ENCODE results near the gene BAIAP2. TPM values are rescaled to one million over a fixed set of nuclear protein-coding genes. Genes with fewer than 3 reads are reported as not detected.

BAIAP2 gene
- total and polyA plus RNA-seq, 12 donors: 9.5 to 25.8 (median 15.6) TPM

- 81 to 83% methylated on average over 38 to 39 of the region's 39 CpGs for WGBS, 2 donors
- DNase-seq (no peak), ATAC-seq (no peak)
- TF ChIP-seq, protein P1, sequence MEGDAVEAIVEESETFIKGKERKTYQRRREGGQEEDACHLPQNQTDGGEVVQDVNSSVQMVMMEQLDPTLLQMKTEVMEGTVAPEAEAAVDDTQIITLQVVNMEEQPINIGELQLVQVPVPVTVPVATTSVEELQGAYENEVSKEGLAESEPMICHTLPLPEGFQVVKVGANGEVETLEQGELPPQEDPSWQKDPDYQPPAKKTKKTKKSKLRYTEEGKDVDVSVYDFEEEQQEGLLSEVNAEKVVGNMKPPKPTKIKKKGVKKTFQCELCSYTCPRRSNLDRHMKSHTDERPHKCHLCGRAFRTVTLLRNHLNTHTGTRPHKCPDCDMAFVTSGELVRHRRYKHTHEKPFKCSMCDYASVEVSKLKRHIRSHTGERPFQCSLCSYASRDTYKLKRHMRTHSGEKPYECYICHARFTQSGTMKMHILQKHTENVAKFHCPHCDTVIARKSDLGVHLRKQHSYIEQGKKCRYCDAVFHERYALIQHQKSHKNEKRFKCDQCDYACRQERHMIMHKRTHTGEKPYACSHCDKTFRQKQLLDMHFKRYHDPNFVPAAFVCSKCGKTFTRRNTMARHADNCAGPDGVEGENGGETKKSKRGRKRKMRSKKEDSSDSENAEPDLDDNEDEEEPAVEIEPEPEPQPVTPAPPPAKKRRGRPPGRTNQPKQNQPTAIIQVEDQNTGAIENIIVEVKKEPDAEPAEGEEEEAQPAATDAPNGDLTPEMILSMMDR (IDR thresholded peaks at IDR 0.05): no peak
- H3K4me1 ChIP-seq: peaks cover 0 to 8% (median 3%) of the 10 kb centered on the region in 9 donors
- no peaks in the 10 kb centered on the region for H3K9me3 ChIP-seq
- H3K36me3 ChIP-seq: peaks cover 0 to 8% (median 0%) of the 10 kb centered on the region in 9 donors
- H3K27me3 ChIP-seq: no peaks in the 10 kb centered on the region
- no peak overlapping the region for H3K4me3 ChIP-seq
- H3K27ac ChIP-seq: no peak overlapping the region
- intact Hi-C loops (cut with DNase I): no loop called here
Measured at GRCh38 chr17:81071761-81072741, 37.1 kb downstream of the BAIAP2 start.

DNA sequence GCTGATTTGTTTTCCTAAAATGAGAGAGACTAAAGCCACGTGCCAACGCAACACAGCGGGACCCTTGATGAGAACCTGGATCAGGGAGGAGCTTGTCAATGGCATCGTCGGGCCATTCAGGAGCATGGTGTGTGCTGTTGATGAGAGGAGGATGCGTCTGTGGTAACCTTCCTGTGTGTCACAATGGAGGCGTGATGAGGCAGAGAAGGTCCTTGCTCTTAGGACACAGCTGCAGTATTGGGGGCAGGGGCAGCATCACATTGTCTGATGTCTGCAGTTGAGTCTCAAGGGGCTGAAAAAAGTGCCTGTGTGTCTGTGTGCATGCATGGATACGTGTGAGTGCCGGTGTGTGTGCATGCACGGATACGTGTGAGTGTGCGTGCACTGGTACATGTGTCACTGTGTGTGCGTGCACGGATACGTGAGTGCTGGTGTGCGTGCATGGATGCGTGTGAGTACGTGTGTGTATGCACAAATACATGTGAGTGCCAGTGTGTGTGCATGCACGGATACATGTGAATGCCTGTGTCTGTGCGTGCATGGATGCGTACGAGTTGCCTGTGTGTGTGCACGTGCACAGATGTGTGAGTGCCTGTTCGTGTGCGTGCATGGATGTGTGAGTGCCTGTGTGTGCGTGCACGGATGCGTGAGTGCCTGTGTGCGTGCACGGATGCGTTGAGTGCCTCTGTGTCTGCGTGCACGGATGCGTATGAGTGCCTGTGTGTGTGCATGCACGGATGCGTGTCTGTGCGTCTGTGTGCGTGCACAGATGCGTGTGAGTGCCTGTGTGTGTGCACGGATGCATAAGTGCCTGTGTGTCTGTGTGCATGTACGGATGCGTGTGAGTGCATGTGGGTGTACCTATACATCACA, 39.3 kb downstream of the BAIAP2 start:
- H3K9me3 ChIP-seq: no peaks in the 10 kb centered on the region
- WGBS, 2 donors: 92 to 94% methylated on average over 42 of the region's 42 CpGs
- DNase-seq: no peak
- peaks cover 0 to 8% (median 0%) of the 10 kb centered on the region in 9 donors for H3K36me3 ChIP-seq
- H3K27me3 ChIP-seq: no peaks in the 10 kb centered on the region
- peaks cover 0 to 3% (median 0%) of the 10 kb centered on the region in 9 donors for H3K4me1 ChIP-seq
- TF ChIP-seq, protein P1 (IDR thresholded peaks at IDR 0.05): no peak
- no peak for ATAC-seq
- intact Hi-C loops (cut with DNase I): no loop called here
- H3K27ac ChIP-seq: no peak overlapping the region
- no peak overlapping the region for H3K4me3 ChIP-seq

- Histone ChIP-seq H3K4me3 (no peak overlapping the region), H3K27me3 (no peaks in the 10 kb centered on the region), H3K4me1 (peaks cover 0 to 3% (median 0%) of the 10 kb centered on the region in 9 donors), H3K9me3 (no peaks in the 10 kb centered on the region), H3K27ac (no peak overlapping the region), H3K36me3 (peaks cover 0 to 8% (median 0%) of the 10 kb centered on the region in 9 donors)
- 76 to 79% methylated on average over 8 of the region's 8 CpGs for WGBS, 2 donors
- TF ChIP-seq, protein P1 (IDR thresholded peaks at IDR 0.05): no peak
- ATAC-seq (no peak), DNase-seq (no peak)
- intact Hi-C loops (cut with DNase I): no loop called here
Measured at GRCh38 chr17:81074875-81075274, 39.9 kb downstream of the BAIAP2 start.

GRCh38 chr17:81075307-81075706, 40.4 kb downstream of the BAIAP2 start:
- ATAC-seq: no peak
- 87 to 88% methylated on average over 17 of the region's 17 CpGs for WGBS, 2 donors
- intact Hi-C loops (cut with DNase I): no loop called here
- Histone ChIP-seq H3K9me3 (no peaks in the 10 kb centered on the region), H3K4me3 (no peak overlapping the region), H3K27ac (no peak overlapping the region), H3K27me3 (no peaks in the 10 kb centered on the region), H3K4me1 (peaks cover 0 to 3% (median 0%) of the 10 kb centered on the region in 9 donors), H3K36me3 (peaks cover 0 to 8% (median 0%) of the 10 kb centered on the region in 9 donors)
- DNase-seq: no peak
- TF ChIP-seq, protein P1 (IDR thresholded peaks at IDR 0.05): no peak

Measured in heart right ventricle (tissue), 16 donors.